Testis (tissue), 3 donors: ENCODE measurements around the gene ZNF70. TPM values are rescaled to one million over a fixed set of nuclear protein-coding genes. Genes with fewer than 3 reads are reported as not detected.

Experiments
- DNase-seq: peaks from one replicate; pipeline ENCODE4 v3.0.0-alpha.2; 2019
- H3K27ac ChIP-seq, 2 donors: fragments of 200-600 bp; sonication (generic); one replicate each; pipeline ENCODE4 v1.5.1; 2019
- H3K27me3 ChIP-seq: fragments of 200-600 bp; sonication (generic); one replicate; pipeline ENCODE4 v1.5.1; 2019
- H3K36me3 ChIP-seq: fragments of 200-600 bp; sonication (generic); one replicate; pipeline ENCODE4 v1.5.1; 2017; ENCODE audit warnings: low read depth; ENCODE audit errors: missing control alignments
- H3K4me1 ChIP-seq: fragments of 200-600 bp; sonication (generic); one replicate; pipeline ENCODE4 v1.5.1; 2019
- H3K4me3 ChIP-seq, 2 donors: fragments of 200-600 bp; sonication (generic); one replicate each; pipeline ENCODE4 v1.5.1; 2017 to 2019
- H3K9me3 ChIP-seq: fragments of 200-600 bp; sonication (generic); one replicate; pipeline ENCODE4 v1.5.1; 2017
- POLR2A ChIP-seq: fragments of 450-650 bp; IDR thresholded peaks from one replicate; pipeline ENCODE4 v1.6.1; 2017; ENCODE audit warnings: antibody characterized with exemption, mild to moderate bottlenecking, moderate library complexity
- WGBS, 2 donors: methylation state at CpG; one replicate each; pipeline ENCODE4 v1.1.5; 2018; 5-methylcytosine and 5-hydroxymethylcytosine counted together
- intact Hi-C: fragments of 100-400 bp; cut with DNase I; formaldehyde crosslinking; loops from one replicate; pipeline ENCODE4 v1.15.1; 2023; ENCODE audit warnings: low total_unique reads
- polyA plus RNA-seq: library from polyadenylated mRNA; stranded (reverse); fragments of 350-450 nt; fragmentation: Illumina TruSeq; extraction: RNeasy Lipid Tissue Mini Kit (QIAGEN cat#74804); gene quantifications from one replicate; pipeline ENCODE4 v1.2.3, GENCODE V29; 2014; ENCODE audit warnings: low read depth, low replicate concordance; ENCODE audit not compliant: insufficient read depth
- total RNA-seq, 2 donors: library from RNA; depleted of rRNA; stranded (reverse); fragments of >200 nt; gene quantifications; one replicate each; pipeline ENCODE4 v1.2.3, GENCODE V29; 2016
- TF ChIP-seq, protein P1 (sequence below), 3 experiments: fragments of 450-650 bp in 2 of 3; fragments of 200-600 bp in 1 of 3; sonication (generic) in 1 of 3; IDR thresholded peaks; one replicate each; pipeline ENCODE4 v1.5.1; 2016 to 2019; ENCODE audit warnings: antibody characterized with exemption in 3 of 3, mild to moderate bottlenecking in 2 of 3, moderate library complexity in 1 of 3

Gene ZNF70
- total and polyA plus RNA-seq, 3 donors from 2014 or later = 2.9 to 8.7 (median 7.2) TPM

DNA sequence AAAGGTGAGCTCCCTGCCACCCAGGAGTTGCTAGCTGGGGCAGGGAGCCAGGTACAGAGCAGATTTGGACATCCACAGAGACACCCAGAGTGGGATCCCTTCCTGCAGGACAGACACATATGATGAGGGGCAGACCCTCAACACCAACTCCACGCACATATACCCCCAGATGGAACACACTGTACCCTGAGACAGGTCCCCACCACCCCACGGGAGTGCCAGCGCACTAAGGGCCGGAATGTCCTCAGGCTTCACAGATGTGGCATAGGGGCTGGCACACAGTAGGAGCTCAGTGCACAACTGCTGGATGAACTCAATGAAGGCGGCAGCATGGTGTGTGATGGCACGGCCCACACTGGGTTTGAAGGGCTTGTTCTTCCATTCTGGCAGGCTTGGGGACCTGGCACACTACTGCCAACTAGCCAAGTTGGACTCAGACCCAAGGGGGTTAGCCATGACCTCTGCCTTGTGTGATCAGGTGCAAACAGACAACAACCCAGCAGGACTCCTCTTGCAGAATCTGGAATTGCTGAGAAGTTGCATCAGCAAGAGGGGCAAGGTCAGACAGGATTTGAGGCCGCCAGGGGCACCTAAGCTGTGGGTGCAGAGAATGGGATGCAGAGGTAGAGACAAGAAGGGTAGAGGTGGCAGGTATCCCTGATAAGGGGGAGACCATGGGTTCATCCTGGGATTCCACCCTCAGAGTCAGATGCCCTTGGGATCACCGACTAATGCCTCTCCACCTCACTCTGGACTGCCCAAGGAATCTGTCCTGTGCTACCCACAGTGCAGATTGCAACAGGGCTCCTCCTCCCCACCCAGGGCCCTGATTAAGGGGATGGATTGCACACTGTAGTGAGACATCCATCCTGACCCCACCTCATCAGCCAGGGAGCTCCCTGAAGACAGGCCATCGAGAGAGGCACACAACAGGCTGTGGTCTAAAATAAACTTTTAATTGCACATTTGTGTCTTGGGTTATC, 14.3 kb upstream of the ZNF70 start:
- TF ChIP-seq POLR2A = no peak
- TF ChIP-seq, protein P1, sequence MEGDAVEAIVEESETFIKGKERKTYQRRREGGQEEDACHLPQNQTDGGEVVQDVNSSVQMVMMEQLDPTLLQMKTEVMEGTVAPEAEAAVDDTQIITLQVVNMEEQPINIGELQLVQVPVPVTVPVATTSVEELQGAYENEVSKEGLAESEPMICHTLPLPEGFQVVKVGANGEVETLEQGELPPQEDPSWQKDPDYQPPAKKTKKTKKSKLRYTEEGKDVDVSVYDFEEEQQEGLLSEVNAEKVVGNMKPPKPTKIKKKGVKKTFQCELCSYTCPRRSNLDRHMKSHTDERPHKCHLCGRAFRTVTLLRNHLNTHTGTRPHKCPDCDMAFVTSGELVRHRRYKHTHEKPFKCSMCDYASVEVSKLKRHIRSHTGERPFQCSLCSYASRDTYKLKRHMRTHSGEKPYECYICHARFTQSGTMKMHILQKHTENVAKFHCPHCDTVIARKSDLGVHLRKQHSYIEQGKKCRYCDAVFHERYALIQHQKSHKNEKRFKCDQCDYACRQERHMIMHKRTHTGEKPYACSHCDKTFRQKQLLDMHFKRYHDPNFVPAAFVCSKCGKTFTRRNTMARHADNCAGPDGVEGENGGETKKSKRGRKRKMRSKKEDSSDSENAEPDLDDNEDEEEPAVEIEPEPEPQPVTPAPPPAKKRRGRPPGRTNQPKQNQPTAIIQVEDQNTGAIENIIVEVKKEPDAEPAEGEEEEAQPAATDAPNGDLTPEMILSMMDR (IDR thresholded peaks at IDR 0.05) = no peak

DNA sequence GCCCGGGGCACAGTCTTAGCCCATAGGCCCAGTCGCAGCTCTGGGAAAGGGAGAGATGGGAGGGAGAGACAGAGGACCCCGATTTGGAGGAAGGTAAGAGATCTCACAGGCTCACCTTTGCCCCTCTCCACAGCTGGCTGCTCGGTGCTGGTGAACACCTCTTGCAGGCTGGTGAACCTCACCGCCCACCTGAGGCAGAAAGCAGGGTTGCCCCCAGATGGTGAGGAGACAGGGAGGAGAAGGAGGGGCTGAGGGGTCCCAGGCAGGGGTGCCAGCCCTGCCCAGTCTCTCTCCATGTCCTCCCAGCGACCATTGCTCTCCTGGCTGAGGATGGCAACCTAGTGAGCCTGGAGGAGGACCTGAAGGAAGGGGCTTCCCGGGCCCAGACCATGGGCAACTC, 13.0 kb upstream of the ZNF70 start:
- no peaks in the 10 kb centered on the region for H3K36me3 ChIP-seq
- 69 to 74% methylated on average over 4 to 7 of the region's 7 CpGs for WGBS, 2 donors
- H3K9me3 ChIP-seq = no peaks in the 10 kb centered on the region
- H3K4me3 ChIP-seq = no peak overlapping the region
- TF ChIP-seq, protein P1 (IDR thresholded peaks at IDR 0.05) = no peak
- no peak for TF ChIP-seq POLR2A
- DNase-seq = no peak
- peaks cover 7% of the 10 kb centered on the region for H3K4me1 ChIP-seq
- intact Hi-C loops = no loop called here
- no peak overlapping the region for H3K27ac ChIP-seq
- no peaks in the 10 kb centered on the region for H3K27me3 ChIP-seq

More for the DNA sequence above, 14.3 kb upstream of the ZNF70 start:
- 76 to 88% methylated on average over 4 to 9 of the region's 9 CpGs for WGBS, 2 donors
- H3K27ac ChIP-seq = no peak overlapping the region
- H3K36me3 ChIP-seq = no peaks in the 10 kb centered on the region
- peaks cover 7% of the 10 kb centered on the region for H3K4me1 ChIP-seq
- no peaks in the 10 kb centered on the region for H3K27me3 ChIP-seq
- intact Hi-C loops = loop anchor here (5.0 kb wide), 1 partner anchor 82 kb away; no protein-coding TSS in a partner anchor
- no peaks in the 10 kb centered on the region for H3K9me3 ChIP-seq
- H3K4me3 ChIP-seq = no peak overlapping the region
- no peak for DNase-seq

DNA sequence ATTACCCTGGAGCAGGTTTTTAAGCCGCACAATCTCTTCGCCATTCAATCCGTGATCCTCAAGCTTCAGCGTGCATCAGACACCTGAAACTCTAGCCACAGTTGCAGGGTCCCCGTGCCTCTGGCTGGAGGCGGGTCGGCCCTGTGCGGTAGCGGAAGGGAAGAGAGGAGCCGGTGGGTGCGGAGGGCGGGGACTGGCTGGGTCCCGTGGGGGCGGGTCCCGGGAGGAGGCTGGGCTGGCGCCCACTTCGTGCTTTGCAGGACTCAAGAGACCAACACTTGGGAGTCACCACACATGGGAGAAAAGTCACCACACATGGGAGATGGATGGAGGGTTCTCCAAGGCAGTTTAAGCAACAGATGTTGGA, 12.7 kb upstream of the ZNF70 start:
- Histone ChIP-seq H3K27me3 (no peaks in the 10 kb centered on the region), H3K4me1 (peaks cover 7% of the 10 kb centered on the region), H3K4me3 (peak overlapping the region in 1 of 2 donors; percentile 17), H3K27ac (no peak overlapping the region), H3K9me3 (no peaks in the 10 kb centered on the region), H3K36me3 (no peaks in the 10 kb centered on the region)
- DNase-seq = no peak
- 38 to 43% methylated on average over 17 of the region's 17 CpGs for WGBS, 2 donors
- TF ChIP-seq POLR2A = no peak
- TF ChIP-seq, protein P1 (IDR thresholded peaks at IDR 0.05) = no peak
- intact Hi-C loops = no loop called here

DNA sequence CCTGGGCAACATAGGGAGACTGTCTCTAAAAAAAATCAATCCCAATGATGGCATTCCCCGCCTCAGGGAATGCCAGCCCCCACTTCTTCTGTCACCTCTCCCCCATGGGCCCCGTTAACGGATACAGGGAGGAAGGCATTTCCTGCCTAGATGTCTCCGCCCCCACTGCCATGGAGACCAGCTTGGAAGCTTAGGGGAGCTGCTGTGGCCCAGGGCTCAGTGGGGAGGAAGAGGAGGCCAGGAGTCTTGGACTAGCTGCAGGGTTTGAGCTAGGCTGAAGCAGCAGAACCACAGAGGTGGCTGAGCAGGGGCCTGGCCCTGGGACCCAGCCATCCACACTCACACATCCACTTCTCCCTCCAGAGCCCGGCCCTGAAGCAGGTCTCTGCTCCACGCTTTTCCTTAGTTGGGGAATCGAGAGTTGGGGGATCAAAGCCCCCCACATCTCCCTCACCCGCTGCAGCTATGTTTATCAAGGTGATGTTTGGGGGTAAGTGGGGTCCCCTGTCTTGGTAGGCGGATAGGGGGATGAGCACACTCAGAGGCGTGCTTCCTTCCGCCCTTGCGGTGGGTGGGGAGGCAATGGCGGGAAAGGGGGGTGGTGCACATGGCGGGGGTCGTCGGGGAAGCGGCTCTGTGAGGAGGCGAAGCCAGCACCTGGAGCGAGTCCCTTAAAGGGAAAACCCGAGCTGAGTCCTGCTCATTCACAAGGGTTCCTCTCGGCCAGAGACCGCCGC, 12.1 kb upstream of the ZNF70 start, which contains the start of gene C22orf15:
C22orf15 (plus strand) TSS at position 149 of the 737 bp plus-strand sequence; CDS start at position 466, 317 bp downstream.
- intact Hi-C loops = no loop called here
- peaks cover 7% of the 10 kb centered on the region for H3K4me1 ChIP-seq

More for the DNA sequence above, 12.1 kb upstream of the ZNF70 start, which contains the start of gene C22orf15:
- 40 to 54% methylated on average over 6 to 23 of the region's 23 CpGs for WGBS, 2 donors
- no peak for TF ChIP-seq POLR2A
- TF ChIP-seq, protein P1 (IDR thresholded peaks at IDR 0.05) = no peak
- Histone ChIP-seq H3K27me3 (no peaks in the 10 kb centered on the region), H3K36me3 (no peaks in the 10 kb centered on the region), H3K4me3 (peak within 1 kb of the TSS in 1 of 2 donors; percentile 17), H3K27ac (no peak within 1 kb of the TSS), H3K9me3 (no peaks in the 10 kb centered on the region)
- no peak for DNase-seq
